Measurements from ENCODE around the gene CYB5R4. TPM values are rescaled to one million over a fixed set of nuclear protein-coding genes. Genes with fewer than 3 reads are reported as not detected.

Gene CYB5R4
- polyA plus RNA-seq, 1 experiment, result 13.7 TPM

- H3K27ac ChIP-seq (ENCODE audit: low read depth, low read length), result no peak overlapping the region
- no peak overlapping the region for H3K4me3 ChIP-seq (ENCODE audit: low read depth, low read length)
- CTCF ChIA-PET, result no interaction called here
- POLR2A ChIA-PET, result no interaction called here
- no peak for DNase-seq (ENCODE audit: low read depth, low spot score)
- no peaks in the 10 kb centered on the region for H3K27me3 ChIP-seq (ENCODE audit: control insufficient read depth, insufficient read depth, low read length)
- TF ChIP-seq CTCF (IDR thresholded peaks at IDR 0.05; ENCODE audit: low read depth, low read length), result no peak
- H3K9me3 ChIP-seq (ENCODE audit: control insufficient read depth, insufficient read depth, low read length), result peaks cover 3% of the 10 kb centered on the region; the same call in 1 of the 2 replicates
Measured at GRCh38 chr6:83966539-83966938, 107.0 kb downstream of the CYB5R4 start.

GRCh38 chr6:83970582-83970981 lies 111.1 kb downstream of the CYB5R4 start:
- H3K4me3 ChIP-seq (ENCODE audit: low read depth, low read length), result no peak overlapping the region
- ChIA-PET CTCF (no interaction called here), POLR2A (no interaction called here)
- peaks cover 3% of the 10 kb centered on the region; the same call in 1 of the 2 replicates for H3K9me3 ChIP-seq (ENCODE audit: control insufficient read depth, insufficient read depth, low read length)
- no peak for TF ChIP-seq CTCF (IDR thresholded peaks at IDR 0.05; ENCODE audit: low read depth, low read length)
- no peak overlapping the region for H3K27ac ChIP-seq (ENCODE audit: low read depth, low read length)
- no peak for DNase-seq (ENCODE audit: low read depth, low spot score)
- H3K27me3 ChIP-seq (ENCODE audit: control insufficient read depth, insufficient read depth, low read length), result no peaks in the 10 kb centered on the region

- no peaks in the 10 kb centered on the region for H3K9me3 ChIP-seq (ENCODE audit: control insufficient read depth, insufficient read depth, low read length)
Measured at GRCh38 chr6:83974409-83975050, 115.0 kb downstream of the CYB5R4 start.

GRCh38 chr6:83976037-83976755 lies 116.7 kb downstream of the CYB5R4 start:
- ChIA-PET POLR2A (no interaction called here), CTCF (no interaction called here)
- no peaks in the 10 kb centered on the region for H3K27me3 ChIP-seq (ENCODE audit: control insufficient read depth, insufficient read depth, low read length)
- no peak overlapping the region for H3K27ac ChIP-seq (ENCODE audit: low read depth, low read length)
- no peak overlapping the region for H3K4me3 ChIP-seq (ENCODE audit: low read depth, low read length)
- no peaks in the 10 kb centered on the region for H3K9me3 ChIP-seq (ENCODE audit: control insufficient read depth, insufficient read depth, low read length)
- TF ChIP-seq CTCF (IDR thresholded peaks at IDR 0.05; ENCODE audit: low read depth, low read length), result no peak
- DNase-seq (ENCODE audit: low read depth, low spot score), result no peak

More at GRCh38 chr6:83974409-83975050, 115.0 kb downstream of the CYB5R4 start:
- ChIA-PET POLR2A (no interaction called here), CTCF (no interaction called here)
- Histone ChIP-seq H3K4me3 (ENCODE audit: low read depth, low read length) (no peak overlapping the region), H3K27me3 (ENCODE audit: control insufficient read depth, insufficient read depth, low read length) (no peaks in the 10 kb centered on the region), H3K27ac (ENCODE audit: low read depth, low read length) (no peak overlapping the region)
- DNase-seq (ENCODE audit: low read depth, low spot score), result no peak
- TF ChIP-seq CTCF (IDR thresholded peaks at IDR 0.05; ENCODE audit: low read depth, low read length), result no peak

GRCh38 chr6:83976871-83977270 lies 117.4 kb downstream of the CYB5R4 start:
- Histone ChIP-seq H3K4me3 (ENCODE audit: low read depth, low read length) (no peak overlapping the region), H3K9me3 (ENCODE audit: control insufficient read depth, insufficient read depth, low read length) (no peaks in the 10 kb centered on the region), H3K27ac (ENCODE audit: low read depth, low read length) (no peak overlapping the region), H3K27me3 (ENCODE audit: control insufficient read depth, insufficient read depth, low read length) (no peaks in the 10 kb centered on the region)
- CTCF ChIA-PET, result no interaction called here
- TF ChIP-seq CTCF (IDR thresholded peaks at IDR 0.05; ENCODE audit: low read depth, low read length), result no peak
- no peak for DNase-seq (ENCODE audit: low read depth, low spot score)
- POLR2A ChIA-PET, result no interaction called here
